SK-N-SH (cell line): Measurements from ENCODE around the gene IGDCC3.

Experiments
- CTCF ChIP-seq: fragments of 200-600 bp; sonication (generic); IDR thresholded peaks from 2 replicates; pipeline ENCODE4 v1.6.1; 2017; ENCODE audit warnings: antibody characterized with exemption, mild to moderate bottlenecking, moderate library complexity
- MAX ChIP-seq: IDR thresholded peaks from 2 replicates; pipeline ENCODE4 v1.4.0; 2012; ENCODE audit warnings: low read depth

- TF ChIP-seq CTCF (no peak), MAX (no peak)
Measured at GRCh38 chr15:65289261-65289854, 88.4 kb downstream of the IGDCC3 start.
